ENCODE results near the gene ABCF3. TPM values are rescaled to one million over a fixed set of nuclear protein-coding genes. Genes with fewer than 3 reads are reported as not detected.

ABCF3 gene, protein sequence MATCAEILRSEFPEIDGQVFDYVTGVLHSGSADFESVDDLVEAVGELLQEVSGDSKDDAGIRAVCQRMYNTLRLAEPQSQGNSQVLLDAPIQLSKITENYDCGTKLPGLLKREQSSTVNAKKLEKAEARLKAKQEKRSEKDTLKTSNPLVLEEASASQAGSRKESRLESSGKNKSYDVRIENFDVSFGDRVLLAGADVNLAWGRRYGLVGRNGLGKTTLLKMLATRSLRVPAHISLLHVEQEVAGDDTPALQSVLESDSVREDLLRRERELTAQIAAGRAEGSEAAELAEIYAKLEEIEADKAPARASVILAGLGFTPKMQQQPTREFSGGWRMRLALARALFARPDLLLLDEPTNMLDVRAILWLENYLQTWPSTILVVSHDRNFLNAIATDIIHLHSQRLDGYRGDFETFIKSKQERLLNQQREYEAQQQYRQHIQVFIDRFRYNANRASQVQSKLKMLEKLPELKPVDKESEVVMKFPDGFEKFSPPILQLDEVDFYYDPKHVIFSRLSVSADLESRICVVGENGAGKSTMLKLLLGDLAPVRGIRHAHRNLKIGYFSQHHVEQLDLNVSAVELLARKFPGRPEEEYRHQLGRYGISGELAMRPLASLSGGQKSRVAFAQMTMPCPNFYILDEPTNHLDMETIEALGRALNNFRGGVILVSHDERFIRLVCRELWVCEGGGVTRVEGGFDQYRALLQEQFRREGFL
- 38.5 and 39.5 TPM in 2 replicates for total RNA-seq

DNA sequence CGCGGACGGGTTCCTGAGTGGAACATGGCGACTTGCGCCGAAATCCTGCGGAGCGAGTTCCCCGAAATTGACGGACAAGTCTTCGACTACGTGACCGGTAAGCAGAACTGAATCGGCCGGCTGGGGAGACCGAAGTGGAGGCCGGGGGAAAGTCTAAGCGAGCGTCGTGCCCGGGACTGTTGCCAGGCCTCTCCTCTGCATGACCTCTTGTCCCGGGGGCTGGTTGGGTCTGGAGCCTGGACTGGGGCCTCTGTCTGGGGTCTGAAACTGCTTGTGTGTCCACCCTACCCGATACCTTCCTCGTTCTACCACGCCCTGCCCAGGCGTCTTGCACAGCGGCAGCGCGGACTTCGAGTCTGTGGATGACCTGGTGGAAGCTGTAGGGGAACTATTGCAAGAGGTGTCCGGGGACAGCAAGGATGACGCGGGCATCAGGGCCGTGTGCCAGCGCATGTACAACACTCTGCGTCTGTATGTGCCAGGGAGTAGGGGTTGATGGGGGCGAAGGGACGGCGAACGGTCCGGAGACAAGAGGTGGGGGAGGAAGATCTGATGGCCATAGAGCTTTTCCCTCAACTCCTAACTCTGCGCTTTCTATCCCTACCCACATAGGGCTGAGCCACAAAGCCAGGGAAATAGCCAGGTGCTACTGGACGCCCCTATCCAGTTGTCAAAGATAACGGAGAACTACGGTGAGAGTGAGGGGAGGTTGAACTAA, at the start of gene ABCF3:
Gene ABCF3, plus strand, starts transcription at position 16 of the 718 bp plus-strand sequence. Its CDS starts 9 bp downstream, at position 25.

DNA sequence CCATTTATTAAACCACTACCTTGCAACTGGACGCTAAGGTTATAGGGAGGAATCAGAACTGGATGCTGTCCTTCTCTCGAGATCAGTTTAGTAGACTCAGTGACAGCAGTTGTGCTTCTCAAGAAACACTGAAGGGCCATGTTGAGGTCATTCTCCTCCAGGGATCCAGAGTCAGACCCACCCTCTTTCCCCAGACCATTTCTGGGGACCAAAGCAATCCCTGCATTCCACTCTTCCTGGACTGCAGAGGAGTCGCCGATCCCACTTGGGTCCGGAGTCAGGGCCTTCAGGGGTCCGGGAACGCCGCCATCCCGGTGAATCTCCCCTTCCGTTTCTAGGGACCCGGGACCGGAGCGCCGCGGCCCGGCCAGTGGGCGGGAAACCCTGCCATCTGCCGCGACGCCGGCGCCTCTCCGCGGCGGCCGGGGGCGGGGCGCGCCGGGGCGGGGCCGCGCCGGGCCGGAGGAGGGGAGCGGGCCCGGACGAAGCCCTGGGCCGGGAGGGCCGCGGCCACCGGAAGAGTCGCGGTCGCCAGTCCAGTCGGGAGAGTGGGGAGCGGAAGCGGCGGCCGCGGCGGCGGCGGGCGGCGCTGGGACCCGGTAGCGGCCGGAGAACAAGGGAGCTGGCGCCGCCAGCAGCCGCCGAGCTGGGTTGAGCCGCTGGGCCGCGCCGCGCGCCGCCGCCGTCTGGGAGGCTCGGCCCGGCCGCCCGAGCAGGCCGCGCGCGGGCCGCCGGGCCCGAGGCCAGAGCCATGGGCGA, 30.9 kb upstream of the ABCF3 start, which contains the start of gene DVL3:
Gene DVL3, plus strand, starts transcription at position 493 of the 759 bp plus-strand sequence. Its CDS starts 259 bp downstream, at position 752.

DNA sequence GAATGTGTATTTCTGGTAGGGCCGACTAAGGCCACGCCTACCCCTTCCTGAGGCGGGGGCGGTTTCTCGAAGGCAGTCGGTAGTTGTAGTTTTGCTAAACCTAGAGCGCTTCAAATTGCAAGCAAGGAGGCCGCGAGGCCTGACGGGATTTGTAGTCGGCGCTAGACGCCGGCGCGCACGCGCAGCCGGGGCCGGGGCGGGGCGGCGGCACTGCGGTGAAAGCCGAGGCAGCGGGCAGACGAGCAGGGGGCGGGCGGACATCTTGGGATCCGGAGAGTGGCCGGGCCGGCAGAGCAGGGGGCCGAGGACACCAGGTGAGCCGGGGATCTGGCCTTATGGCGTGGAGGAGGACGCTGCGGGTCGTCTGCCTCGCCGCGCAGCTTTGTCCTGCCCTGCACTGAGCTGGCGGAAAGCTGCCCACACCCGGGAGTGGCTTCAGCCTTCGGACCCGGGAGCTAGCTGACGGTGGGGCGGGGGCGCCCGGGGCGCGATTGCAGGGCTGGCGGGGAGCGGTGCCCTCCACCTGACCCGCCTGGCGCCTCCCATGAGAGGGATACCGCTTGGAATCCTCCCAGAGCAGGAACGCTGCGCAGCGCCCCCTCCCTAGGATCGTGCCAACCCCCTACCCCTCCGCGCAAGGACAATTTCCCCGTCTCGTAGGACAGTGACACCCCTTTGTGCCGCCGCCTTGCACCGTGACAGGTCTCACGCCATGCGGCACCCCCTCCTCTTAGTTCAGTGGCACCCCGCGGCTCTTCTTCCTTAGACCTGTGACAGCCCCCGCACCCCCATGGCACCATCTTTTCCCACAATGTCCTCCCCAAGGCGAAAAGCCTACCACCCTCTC, 11.1 kb upstream of the ABCF3 start, which contains the start of gene AP2M1:
Gene AP2M1, plus strand, starts transcription at position 210 of the 847 bp plus-strand sequence. CDS start 2,139 bp downstream, outside the sequence.

DNA sequence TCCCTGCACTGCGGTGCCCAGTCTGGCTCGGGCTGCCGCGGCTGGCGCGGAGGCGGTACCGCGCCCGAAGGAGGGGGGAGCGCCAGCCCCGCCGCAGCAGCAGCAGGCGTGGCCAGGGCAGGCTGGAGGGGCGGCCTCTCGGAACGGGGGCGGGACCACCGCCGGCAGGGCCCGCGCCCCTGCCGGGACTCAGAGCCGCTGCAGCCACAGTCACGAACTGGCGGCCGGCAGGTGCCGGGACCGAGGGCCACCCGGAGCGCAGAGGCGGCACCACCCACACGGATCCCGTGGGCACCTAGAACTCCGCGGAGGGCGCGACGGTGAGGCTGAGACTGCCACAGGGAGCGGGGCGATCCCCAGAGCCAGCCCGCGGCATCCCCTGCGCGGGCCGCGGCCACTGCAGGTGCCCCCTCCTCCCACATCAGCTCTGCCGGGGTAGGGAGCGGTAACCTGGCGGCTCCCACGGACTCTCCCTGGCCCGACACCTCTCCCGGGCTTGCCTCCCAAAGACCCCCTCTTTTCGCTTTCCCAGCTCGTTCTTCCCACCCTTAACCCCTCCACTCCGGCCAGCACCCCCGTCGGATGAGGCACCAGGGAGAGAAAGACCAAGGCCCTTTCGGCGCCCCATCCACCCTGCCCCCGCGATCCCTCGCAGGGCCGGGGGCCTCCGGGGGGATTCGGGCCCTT, 43.5 kb downstream of the ABCF3 start, which contains the start of gene VWA5B2:
Gene VWA5B2, plus strand, starts transcription at position 192 of the 687 bp plus-strand sequence. CDS start 944 bp downstream, outside the sequence.

Other genes starting within 250 kb of the ABCF3 start
- 7.3 and 9.2 TPM in 2 replicates for gene ABCC5, start 168.3 kb upstream of the ABCF3 start, total RNA-seq
- not detected in 2 replicates for gene HTR3D, start 154.5 kb upstream of the ABCF3 start, total RNA-seq
- not detected in 2 replicates for gene HTR3C, start 133.2 kb upstream of the ABCF3 start, total RNA-seq
- gene HTR3E, start 89.1 kb upstream of the ABCF3 start, total RNA-seq = not detected in 2 replicates
- gene EIF2B5, start 50.8 kb upstream of the ABCF3 start, total RNA-seq = 19.9 and 20.4 TPM in 2 replicates
- gene DVL3, start 30.8 kb upstream of the ABCF3 start, total RNA-seq = 25.9 and 41.8 TPM in 2 replicates
- gene AP2M1, start 11.3 kb upstream of the ABCF3 start, total RNA-seq = 603 and 645 TPM in 2 replicates
- not detected in 2 replicates for gene VWA5B2, start 43.4 kb downstream of the ABCF3 start, total RNA-seq
- 45.8 and 59.9 TPM in 2 replicates for gene ALG3, start 62.8 kb downstream of the ABCF3 start, total RNA-seq
- 5.3 and 5.5 TPM in 2 replicates for gene EEF1AKMT4, start 63.5 kb downstream of the ABCF3 start, total RNA-seq
- gene CAMK2N2, start 75.4 kb downstream of the ABCF3 start, total RNA-seq = not detected in 2 replicates
- not detected in 2 replicates for gene ECE2, start 89.8 kb downstream of the ABCF3 start, total RNA-seq
- 686 and 752 TPM in 2 replicates for gene PSMD2, start 113.0 kb downstream of the ABCF3 start, total RNA-seq
- 414 and 466 TPM in 2 replicates for gene EIF4G1, start 128.4 kb downstream of the ABCF3 start, total RNA-seq
- gene FAM131A, start 151.4 kb downstream of the ABCF3 start, total RNA-seq = 21.9 and 34.2 TPM in 2 replicates
- gene CLCN2, start 175.4 kb downstream of the ABCF3 start, total RNA-seq = 4.6 and 6.3 TPM in 2 replicates
- gene POLR2H, start 175.5 kb downstream of the ABCF3 start, total RNA-seq = 65.7 and 76.4 TPM in 2 replicates
- not detected in 2 replicates for gene THPO, start 192.0 kb downstream of the ABCF3 start, total RNA-seq
- gene CHRD, start 193.9 kb downstream of the ABCF3 start, total RNA-seq = 1.1 and 10.7 TPM in 2 replicates

All from myometrial cell (primary cell).